Small intestine (tissue), 7 donors: Measurements from ENCODE around the gene TMEM243. TPM values are rescaled to one million over a fixed set of nuclear protein-coding genes. Genes with fewer than 3 reads are reported as not detected.

Source experiments
- DNase-seq, 2 donors: peaks; one replicate each; pipeline versions ENCODE4 v3.0.0 to v3.0.0-alpha.2; 2013
- FAIRE-seq: peaks from 2 replicates; lab custom pipeline; 2012; peaks lifted over from hg19 to GRCh38; lab: Jason Lieb, UNC
- H3K27ac ChIP-seq, 3 donors: one replicate each; pipeline ENCODE4 v1.5.1; 2013; ENCODE audit warnings: low read length in 2 of 3, mild to moderate bottlenecking in 2 of 3, control low read depth in 1 of 3, inconsistent platforms in 1 of 3, low read depth in 1 of 3, moderate library complexity in 1 of 3
- H3K27me3 ChIP-seq, 3 donors: one replicate each; pipeline ENCODE4 v1.6.1; 2013; ENCODE audit warnings: low read length in 3 of 3, inconsistent platforms in 1 of 3; ENCODE audit not compliant: control insufficient read depth in 3 of 3, insufficient read depth in 3 of 3
- H3K36me3 ChIP-seq, 3 donors: one replicate each; pipeline ENCODE4 v1.6.1; 2013; ENCODE audit warnings: low read length in 3 of 3, inconsistent platforms in 1 of 3, low read depth in 1 of 3, mild to moderate bottlenecking in 1 of 3, moderate library complexity in 1 of 3; ENCODE audit not compliant: control insufficient read depth in 3 of 3, insufficient read depth in 2 of 3
- H3K4me1 ChIP-seq, 3 donors: one replicate each; pipeline ENCODE4 v1.6.1; 2013; ENCODE audit warnings: low read length in 2 of 3, inconsistent platforms in 1 of 3, low read depth in 1 of 3, mild to moderate bottlenecking in 1 of 3, moderate library complexity in 1 of 3; ENCODE audit not compliant: control insufficient read depth in 3 of 3, insufficient read depth in 2 of 3
- H3K4me3 ChIP-seq, 3 donors: one replicate each; pipeline ENCODE4 v1.5.1; 2013; ENCODE audit warnings: low read length in 3 of 3, control low read depth in 1 of 3, inconsistent platforms in 1 of 3, low read depth in 1 of 3, mild to moderate bottlenecking in 1 of 3, moderate library complexity in 1 of 3
- H3K9me3 ChIP-seq, 2 donors: one replicate each; pipeline ENCODE4 v1.6.1; 2013; ENCODE audit warnings: low read depth in 1 of 2, low read length in 1 of 2; ENCODE audit not compliant: control insufficient read depth in 2 of 2, insufficient read depth in 1 of 2
- WGBS, 3 donors: extraction: QIAGEN DNeasy Blood & Tissue Kit; methylation state at CpG; one replicate each; pipeline ENCODE4 v1.1.7; 2013; 5-methylcytosine and 5-hydroxymethylcytosine counted together
- polyA plus RNA-seq, 4 donors: library from polyadenylated mRNA; stranded (reverse) in 3 of 4; unstranded in 1 of 4; fragments of 200-250 nt in 3 of 4; fragments of 120-200 nt in 1 of 4; gene quantifications; one replicate each; pipeline versions ENCODE4 v1.2.1 to v1.2.3, GENCODE V29; 2013
- donor health status: healthy with polysubstance abuse.
- donor health status: control.
- donor health status: control.
- donor health status: Bipolar disorder and iron deficiency.
- donor health status: healthy.

Gene TMEM243
- polyA plus RNA-seq, 4 donors: 18.6 to 47.7 (median 33.5) TPM

- no peak for FAIRE-seq
- H3K36me3 ChIP-seq: no peaks in the 10 kb centered on the region
- no peaks in the 10 kb centered on the region for H3K27me3 ChIP-seq
- no peak overlapping the region for H3K4me3 ChIP-seq
- no peak overlapping the region for H3K27ac ChIP-seq
- H3K4me1 ChIP-seq: no peaks in the 10 kb centered on the region
- DNase-seq: no peak
- H3K9me3 ChIP-seq: no peaks in the 10 kb centered on the region
These were observed 12.2 kb upstream of the TMEM243 start for GRCh38 chr7:87231711-87232110.

GRCh38 chr7:87231258-87231657, 11.7 kb upstream of the TMEM243 start:
- Histone ChIP-seq H3K4me3 (no peak overlapping the region), H3K27me3 (no peaks in the 10 kb centered on the region), H3K4me1 (no peaks in the 10 kb centered on the region), H3K36me3 (no peaks in the 10 kb centered on the region), H3K9me3 (no peaks in the 10 kb centered on the region), H3K27ac (no peak overlapping the region)
- no peak for FAIRE-seq
- no peak for DNase-seq
- 68 to 82% (median 73%) methylated on average over 7 of the region's 7 CpGs for WGBS, 3 donors

- H3K4me3 ChIP-seq: no peak overlapping the region
- WGBS, 3 donors: 69 to 77% (median 74%) methylated on average over 3 of the region's 3 CpGs
- H3K27me3 ChIP-seq: peaks cover 0 to 4% (median 0%) of the 10 kb centered on the region in 3 donors
- H3K4me1 ChIP-seq: no peaks in the 10 kb centered on the region
- no peak for FAIRE-seq
- no peaks in the 10 kb centered on the region for H3K9me3 ChIP-seq
- H3K36me3 ChIP-seq: no peaks in the 10 kb centered on the region
- H3K27ac ChIP-seq: no peak overlapping the region
- no peak for DNase-seq
These were observed 7.0 kb upstream of the TMEM243 start for GRCh38 chr7:87226495-87226894.

- peaks cover 0 to 4% (median 0%) of the 10 kb centered on the region in 3 donors for H3K27me3 ChIP-seq
- DNase-seq (no peak), FAIRE-seq (no peak)
- no peaks in the 10 kb centered on the region for H3K9me3 ChIP-seq
- H3K4me1 ChIP-seq: peaks cover 0 to 3% (median 0%) of the 10 kb centered on the region in 3 donors
- no peak overlapping the region for H3K27ac ChIP-seq
- no peak overlapping the region for H3K4me3 ChIP-seq
- H3K36me3 ChIP-seq: no peaks in the 10 kb centered on the region
- 41 to 67% (median 66%) methylated on average over 1 of the region's 1 CpG for WGBS, 3 donors
These were observed 6.2 kb upstream of the TMEM243 start for GRCh38 chr7:87225696-87226095.

- H3K27ac ChIP-seq: no peak overlapping the region
- no peaks in the 10 kb centered on the region for H3K36me3 ChIP-seq
- peaks cover 0 to 4% (median 0%) of the 10 kb centered on the region in 3 donors for H3K4me1 ChIP-seq
- no peak for DNase-seq
- peaks cover 0 to 4% (median 0%) of the 10 kb centered on the region in 3 donors for H3K27me3 ChIP-seq
- no peak for FAIRE-seq
- no peak overlapping the region for H3K4me3 ChIP-seq
- WGBS, 3 donors: 70 to 97% (median 73%) methylated on average over 1 of the region's 1 CpG
- H3K9me3 ChIP-seq: no peaks in the 10 kb centered on the region
These were observed 4.1 kb upstream of the TMEM243 start for GRCh38 chr7:87223666-87224065.

- FAIRE-seq: no peak
These were observed 1.2 kb upstream of the TMEM243 start for GRCh38 chr7:87220734-87221215.

GRCh38 chr7:87220026-87220733, 648 bp upstream of the TMEM243 start:
- no peak for FAIRE-seq
- WGBS, 3 donors: 0% methylated on average over 70 to 75 of the region's 75 CpGs

More at GRCh38 chr7:87220734-87221215, 1.2 kb upstream of the TMEM243 start:
- Histone ChIP-seq H3K27me3 (peaks cover 0 to 4% (median 0%) of the 10 kb centered on the region in 3 donors), H3K4me1 (peaks cover 9 to 14% (median 10%) of the 10 kb centered on the region in 3 donors), H3K9me3 (no peaks in the 10 kb centered on the region), H3K36me3 (peaks cover 0 to 2% (median 0%) of the 10 kb centered on the region in 3 donors), H3K27ac (peak overlapping the region in 2 of 3 donors; percentile 91 to 96), H3K4me3 (peak overlapping the region in 2 of 3 donors; percentile 95)
- WGBS, 3 donors: 2 to 6% (median 4%) methylated on average over 17 of the region's 17 CpGs
- peak in 1 of 2 donors; percentile 35 for DNase-seq

GRCh38 chr7:87218796-87219544, 562 bp downstream of the TMEM243 start:
- DNase-seq: peak in 1 of 2 donors; percentile 51
- peaks cover 0 to 5% (median 0%) of the 10 kb centered on the region in 3 donors for H3K36me3 ChIP-seq
- no peaks in the 10 kb centered on the region for H3K9me3 ChIP-seq
- H3K27me3 ChIP-seq: peaks cover 0 to 4% (median 0%) of the 10 kb centered on the region in 3 donors
- H3K27ac ChIP-seq: peak overlapping the region; percentile 57 to 96 (median 91)
- WGBS, 3 donors: 1 to 2% (median 1%) methylated on average over 17 of the region's 17 CpGs
- peaks cover 9 to 14% (median 10%) of the 10 kb centered on the region in 3 donors for H3K4me1 ChIP-seq
- H3K4me3 ChIP-seq: peak overlapping the region; percentile 92 to 95 (median 95)
- FAIRE-seq: no peak

More at GRCh38 chr7:87220026-87220733, 648 bp upstream of the TMEM243 start:
- Histone ChIP-seq H3K4me3 (peak overlapping the region; percentile 92 to 95 (median 95)), H3K36me3 (peaks cover 0 to 2% (median 0%) of the 10 kb centered on the region in 3 donors), H3K4me1 (peaks cover 9 to 14% (median 10%) of the 10 kb centered on the region in 3 donors), H3K9me3 (no peaks in the 10 kb centered on the region), H3K27me3 (peaks cover 0 to 4% (median 0%) of the 10 kb centered on the region in 3 donors), H3K27ac (peak overlapping the region; percentile 57 to 96 (median 91))
- DNase-seq: peak; percentile 84 to 93
